HUES64 (cell line): ENCODE data around the gene GAK.
A peak's percentile ranks its signal among the peaks of the same experiment; 100 is the strongest.
"Not testable (repeated sequence)": the region's sequence is repeated elsewhere in the genome, so short reads cannot be mapped to it uniquely, and the experiment has no call there.

Experiments used
- H3K27ac ChIP-seq: 2 replicates; pipeline ENCODE4 v1.7.0; 2013; ENCODE audit warnings: low read depth, low read length, inconsistent platforms
- H3K27me3 ChIP-seq: 2 replicates; pipeline ENCODE4 v1.6.1; 2013; ENCODE audit warnings: mild to moderate bottlenecking, low read length; ENCODE audit not compliant: insufficient read depth
- H3K36me3 ChIP-seq: 2 replicates; pipeline ENCODE4 v1.6.1; 2013; ENCODE audit warnings: mild to moderate bottlenecking, low read length; ENCODE audit not compliant: insufficient read depth
- H3K4me1 ChIP-seq: 2 replicates; pipeline ENCODE4 v1.6.1; 2013; ENCODE audit warnings: mild to moderate bottlenecking, low read length, moderate library complexity; ENCODE audit not compliant: insufficient read depth
- H3K4me3 ChIP-seq: 2 replicates; pipeline ENCODE4 v1.5.1; 2013; ENCODE audit warnings: mild to moderate bottlenecking, low read length, moderate library complexity
- H3K9ac ChIP-seq: 2 replicates; pipeline ENCODE4 v1.6.1; 2013; ENCODE audit warnings: mild to moderate bottlenecking, low read depth, low read length
- H3K9me3 ChIP-seq: 2 replicates; pipeline ENCODE4 v1.6.1; 2013; ENCODE audit warnings: low read depth, low read length; ENCODE audit not compliant: insufficient read depth
- WGBS: fragments of 150-250, 120-280 bp; methylation state at CpG from one replicate; pipeline ENCODE4 v1.1.7; 2013; ENCODE audit warnings: missing lambda C conversion rate; 5-methylcytosine and 5-hydroxymethylcytosine counted together

The GAK gene

DNA sequence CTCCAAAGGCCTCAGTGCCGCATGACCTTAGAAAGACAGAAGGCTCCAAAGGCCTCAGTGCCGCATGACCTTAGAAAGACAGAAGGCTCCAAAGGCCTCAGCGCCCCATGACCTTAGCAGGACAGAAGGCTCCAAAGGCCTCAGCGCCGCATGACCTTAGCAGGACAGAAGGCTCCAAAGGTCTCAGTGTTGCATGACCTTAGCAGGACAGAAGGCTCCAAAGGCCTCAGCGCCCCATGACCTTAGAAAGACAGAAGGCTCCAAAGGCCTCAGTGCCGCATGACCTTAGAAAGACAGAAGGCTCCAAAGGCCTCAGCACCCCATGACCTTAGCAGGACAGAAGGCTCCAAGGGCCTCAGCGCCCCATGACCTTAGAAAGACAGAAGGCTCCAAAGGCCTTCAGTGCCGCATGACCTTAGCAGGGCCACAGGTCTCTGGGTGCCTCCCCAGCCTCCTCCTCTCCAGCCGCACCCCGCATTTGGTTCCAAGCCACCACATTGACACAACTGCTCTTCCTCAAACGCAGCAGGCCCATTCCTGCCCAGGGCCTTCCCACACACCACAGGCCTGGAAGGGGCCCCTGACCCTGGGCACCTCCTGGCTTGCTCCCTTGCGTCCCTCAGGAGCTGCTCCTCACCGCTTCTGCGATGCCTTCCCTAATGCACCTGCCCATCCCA lies 13.0 kb downstream of the GAK start:
- not testable (repeated sequence) for H3K9me3 ChIP-seq, H3K4me1 ChIP-seq, H3K36me3 ChIP-seq, H3K27ac ChIP-seq, H3K4me3 ChIP-seq, H3K9ac ChIP-seq, H3K27me3 ChIP-seq
- WGBS, result 90% methylated on average over 15 of the region's 15 CpGs

GRCh38 chr4:918591-918990 lies 13.5 kb downstream of the GAK start:
- not testable (repeated sequence) for H3K9me3 ChIP-seq, H3K27me3 ChIP-seq, H3K4me3 ChIP-seq, H3K9ac ChIP-seq, H3K27ac ChIP-seq, H3K4me1 ChIP-seq, H3K36me3 ChIP-seq
- 84% methylated on average over 6 of the region's 6 CpGs for WGBS

GRCh38 chr4:917992-918391 lies 14.1 kb downstream of the GAK start:
- WGBS, result 88% methylated on average over 2 of the region's 2 CpGs
- Histone ChIP-seq H3K4me3 (no peak overlapping the region), H3K36me3 (no peaks in the 10 kb centered on the region), H3K9ac (no peak overlapping the region), H3K27me3 (no peaks in the 10 kb centered on the region), H3K27ac (no peak overlapping the region), H3K9me3 (no peaks in the 10 kb centered on the region), H3K4me1 (no peaks in the 10 kb centered on the region)

GRCh38 chr4:917466-917865 lies 14.7 kb downstream of the GAK start:
- 94% methylated on average over 7 of the region's 7 CpGs for WGBS
- Histone ChIP-seq H3K9ac (no peak overlapping the region), H3K27me3 (no peaks in the 10 kb centered on the region), H3K36me3 (no peaks in the 10 kb centered on the region), H3K4me3 (no peak overlapping the region), H3K4me1 (no peaks in the 10 kb centered on the region), H3K27ac (no peak overlapping the region), H3K9me3 (no peaks in the 10 kb centered on the region)

DNA sequence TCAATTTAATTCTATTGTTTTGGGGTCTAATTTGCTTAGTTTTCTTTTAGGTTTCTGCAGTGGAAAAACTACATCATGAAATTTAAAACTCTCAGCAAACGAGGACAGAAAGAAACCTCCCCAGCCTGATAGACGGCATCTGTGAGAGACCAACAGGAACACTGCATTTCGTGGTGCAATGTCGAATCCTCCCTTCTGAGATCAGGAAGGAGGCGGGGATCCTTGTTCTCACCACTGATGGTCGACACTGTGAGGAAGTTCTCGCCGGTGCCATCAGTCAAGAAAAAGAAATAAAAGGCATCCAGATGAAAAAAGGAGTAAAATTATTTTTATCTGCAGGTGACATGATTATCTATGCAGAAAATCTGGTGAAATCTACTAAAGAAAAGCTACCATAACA lies 16.5 kb downstream of the GAK start:
- H3K4me1 ChIP-seq, result no peaks in the 10 kb centered on the region; the same call in 1 of the 2 replicates
- WGBS, result 59% methylated on average over 8 of the region's 8 CpGs
- peaks cover 6% of the 10 kb centered on the region; the same call in 1 of the 2 replicates for H3K36me3 ChIP-seq
- no peak overlapping the region for H3K9ac ChIP-seq
- no peaks in the 10 kb centered on the region for H3K9me3 ChIP-seq
- no peak overlapping the region for H3K4me3 ChIP-seq
- H3K27me3 ChIP-seq, result no peaks in the 10 kb centered on the region
- H3K27ac ChIP-seq, result no peak overlapping the region

DNA sequence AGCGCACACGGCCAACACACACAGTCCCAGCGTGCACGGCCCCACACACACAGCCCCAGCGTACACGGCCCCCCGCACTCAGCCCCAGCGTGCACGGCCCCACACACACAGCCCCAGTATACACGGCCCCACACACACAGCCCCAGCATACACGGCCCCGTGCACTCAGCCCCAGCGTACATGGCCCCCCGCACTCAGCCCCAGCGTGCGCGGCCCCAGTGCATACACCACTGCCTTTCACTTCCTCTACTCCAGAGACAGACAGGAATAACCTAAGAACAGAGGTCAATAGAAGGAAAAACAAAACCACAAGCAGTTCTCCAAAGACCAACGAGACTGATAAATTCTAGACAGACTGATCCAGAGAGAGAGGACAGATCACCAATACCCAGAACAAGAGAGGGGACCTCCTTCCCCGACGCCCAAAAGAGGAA lies 17.1 kb downstream of the GAK start:
- H3K9me3 ChIP-seq, result no peaks in the 10 kb centered on the region
- H3K4me1 ChIP-seq, result no peaks in the 10 kb centered on the region; the same call in 1 of the 2 replicates
- peaks cover 6% of the 10 kb centered on the region; the same call in 1 of the 2 replicates for H3K36me3 ChIP-seq
- H3K9ac ChIP-seq, result no peak overlapping the region
- H3K27ac ChIP-seq, result no peak overlapping the region
- 93% methylated on average over 20 of the region's 20 CpGs for WGBS
- no peaks in the 10 kb centered on the region for H3K27me3 ChIP-seq
- no peak overlapping the region for H3K4me3 ChIP-seq

- Histone ChIP-seq H3K9me3 (no peaks in the 10 kb centered on the region), H3K36me3 (peaks cover 6% of the 10 kb centered on the region; the same call in 1 of the 2 replicates), H3K27me3 (no peaks in the 10 kb centered on the region), H3K9ac (no peak overlapping the region), H3K27ac (no peak overlapping the region), H3K4me1 (no peaks in the 10 kb centered on the region; the same call in 1 of the 2 replicates), H3K4me3 (no peak overlapping the region)
- WGBS, result 92% methylated on average over 21 of the region's 21 CpGs
These were observed 17.6 kb downstream of the GAK start for GRCh38 chr4:914531-914930.

DNA sequence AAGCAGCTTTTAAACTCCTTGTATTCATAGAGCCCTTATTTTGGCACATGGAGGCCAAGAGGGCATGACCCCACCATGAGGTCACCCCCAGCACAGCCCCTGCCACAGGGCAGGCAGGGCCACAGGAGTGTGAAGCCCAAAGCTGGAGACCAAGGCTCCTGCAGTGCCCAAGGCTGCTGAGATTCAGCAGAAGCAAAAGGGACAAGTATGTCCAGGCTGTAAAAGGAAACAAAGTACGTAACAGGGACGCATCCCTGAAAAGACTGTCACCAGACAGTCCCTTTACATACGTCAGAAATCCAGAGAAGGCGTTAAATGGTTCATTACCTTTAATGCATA lies 18.9 kb downstream of the GAK start:
- 94% methylated on average over 4 of the region's 4 CpGs for WGBS
- Histone ChIP-seq H3K36me3 (peaks cover 6% of the 10 kb centered on the region; the same call in 1 of the 2 replicates), H3K27ac (no peak overlapping the region), H3K4me1 (no peaks in the 10 kb centered on the region; the same call in 1 of the 2 replicates), H3K27me3 (no peaks in the 10 kb centered on the region), H3K9me3 (no peaks in the 10 kb centered on the region), H3K4me3 (no peak overlapping the region), H3K9ac (no peak overlapping the region)

DNA sequence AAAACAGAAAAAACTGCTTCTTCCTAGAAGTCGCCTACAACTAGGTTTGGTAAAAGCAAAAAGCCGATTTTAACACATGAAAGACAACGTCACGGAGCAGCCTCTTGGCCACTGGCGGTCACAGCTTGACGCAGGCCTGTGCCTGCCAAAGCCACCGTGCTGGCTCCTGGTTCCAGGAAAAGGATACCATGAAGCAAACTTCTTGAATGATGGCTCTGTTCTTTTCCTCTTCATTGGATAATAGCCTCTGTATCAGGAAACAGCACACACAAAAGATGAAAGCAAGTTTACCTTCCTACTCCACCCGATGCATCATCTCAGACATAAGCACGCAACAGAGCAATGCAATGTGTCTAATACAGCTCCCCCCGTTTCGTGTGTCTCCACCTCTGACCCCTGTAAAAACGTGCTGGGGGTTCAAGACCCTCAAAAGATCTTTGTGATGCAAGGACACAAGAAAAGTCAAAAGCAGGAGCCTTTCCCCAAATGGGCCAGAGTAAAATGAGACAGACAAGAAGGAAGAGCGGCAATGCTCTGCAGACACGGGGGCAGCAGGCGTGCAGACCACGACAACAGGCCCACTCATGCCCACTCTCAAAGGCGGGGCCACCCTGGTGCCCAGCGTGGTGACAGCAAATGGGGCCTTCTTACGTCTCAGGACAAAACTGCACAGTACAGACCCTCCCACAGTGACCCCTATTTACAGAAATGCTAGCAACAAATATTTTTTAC lies 19.4 kb downstream of the GAK start:
- H3K36me3 ChIP-seq, result peaks cover 6% of the 10 kb centered on the region; the same call in 1 of the 2 replicates
- 75% methylated on average over 19 of the region's 19 CpGs for WGBS

GRCh38 chr4:911871-912490 lies 20.1 kb downstream of the GAK start:
- WGBS, result 82% methylated on average over 29 of the region's 29 CpGs

More for the DNA sequence above, 19.4 kb downstream of the GAK start:
- Histone ChIP-seq H3K9me3 (no peaks in the 10 kb centered on the region), H3K27ac (peak overlapping the region; percentile 6; the same call in 1 of the 2 replicates), H3K27me3 (no peaks in the 10 kb centered on the region), H3K4me3 (no peak overlapping the region), H3K9ac (no peak overlapping the region), H3K4me1 (no peaks in the 10 kb centered on the region; the same call in 1 of the 2 replicates)

DNA sequence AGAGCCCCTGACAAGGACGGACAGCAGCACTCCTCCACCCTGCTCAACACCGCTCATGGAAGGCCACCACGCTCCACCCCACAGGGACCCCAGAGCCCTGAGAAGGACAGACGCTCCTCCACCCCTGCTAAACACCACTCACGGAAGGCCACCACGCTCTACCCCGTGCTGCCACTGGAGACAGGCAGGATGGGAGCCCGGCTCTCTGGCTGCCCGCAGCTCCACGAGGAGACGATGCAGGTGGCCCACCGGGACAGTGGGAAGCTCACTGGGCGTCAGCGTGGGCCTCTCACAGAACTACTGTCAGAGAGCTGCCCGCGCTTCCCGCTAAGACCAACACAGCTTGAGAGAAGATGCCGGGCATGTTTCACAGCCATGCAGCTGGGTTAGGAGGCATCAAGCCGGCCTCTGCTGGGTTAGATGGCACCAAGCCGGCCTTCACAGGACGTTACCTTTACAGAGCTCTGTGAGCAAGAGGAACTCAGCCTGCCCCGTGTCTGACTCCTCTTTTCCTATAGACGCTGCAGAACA lies 20.8 kb downstream of the GAK start:
- Histone ChIP-seq H3K27me3 (no peaks in the 10 kb centered on the region), H3K4me3 (no peak overlapping the region), H3K9ac (no peak overlapping the region), H3K9me3 (no peaks in the 10 kb centered on the region), H3K36me3 (peaks cover 6% of the 10 kb centered on the region; the same call in 1 of the 2 replicates), H3K4me1 (no peaks in the 10 kb centered on the region; the same call in 1 of the 2 replicates), H3K27ac (no peak overlapping the region)
- 95% methylated on average over 23 of the region's 23 CpGs for WGBS

More at GRCh38 chr4:911871-912490, 20.1 kb downstream of the GAK start:
- H3K27me3 ChIP-seq, result no peaks in the 10 kb centered on the region
- no peaks in the 10 kb centered on the region for H3K9me3 ChIP-seq
- H3K9ac ChIP-seq, result no peak overlapping the region
- no peaks in the 10 kb centered on the region; the same call in 1 of the 2 replicates for H3K4me1 ChIP-seq
- peaks cover 6% of the 10 kb centered on the region; the same call in 1 of the 2 replicates for H3K36me3 ChIP-seq
- H3K4me3 ChIP-seq, result no peak overlapping the region
- H3K27ac ChIP-seq, result peak overlapping the region; percentile 6; the same call in 1 of the 2 replicates
